Measurements from ENCODE around the gene TMTC2. TPM values are rescaled to one million over a fixed set of nuclear protein-coding genes. Genes with fewer than 3 reads are reported as not detected.

TMTC2 gene
- total and polyA plus RNA-seq, 10 of the 15 experiments (the other 5 are each of a cell fraction or from before 2014, with no cell fraction given) = 0.14 to 9.7 (median 1.2) TPM

GRCh38 chr12:82691513-82691912 is 4.8 kb downstream of the TMTC2 start:
- in situ Hi-C loops (cut with MboI) (no loop called here), intact Hi-C loops (cut with micrococcal nuclease; ENCODE audit: unreplicated experiment) (no loop called here)
- H3K4me3 ChIP-seq = no peak overlapping the region
- H4K20me1 ChIP-seq (ENCODE audit: control insufficient read depth, insufficient read depth) = no peaks in the 10 kb centered on the region
- ATAC-seq = no peak
- ChIA-PET POLR2A (no interaction called here), SMC1A (ENCODE audit: uncharacterized antibody, unreplicated experiment) (interaction anchor here (0.6 to 1.2 kb wide), 3 partner anchors 15 to 176 kb away, joined by 3 to 4 read pairs (median 3); no protein-coding TSS in a partner anchor), RAD21 (ENCODE audit: unreplicated experiment) (no interaction called here), CTCF (interaction anchor here (0.8 to 1.3 kb wide), 2 partner anchors 340 to 1131 kb away, joined by 3 to 4 read pairs; no protein-coding TSS in a partner anchor)
- TF ChIP-seq CREB1 (IDR thresholded peaks at IDR 0.05; ENCODE audit: low read depth) = no peak
- no peak for TF ChIP-seq ZBED1 (IDR thresholded peaks at IDR 0.05; ENCODE audit: borderline replicate concordance)
- no peak for TF ChIP-seq IRF4 (IDR thresholded peaks at IDR 0.05; ENCODE audit: low read depth, low read length)
- no peak for TF ChIP-seq SMC3 (IDR thresholded peaks at IDR 0.05; ENCODE audit: borderline replicate concordance, low read length)
- no peak for TF ChIP-seq ZNF24 (IDR thresholded peaks at IDR 0.05)
- no peak for TF ChIP-seq ZNF384 (IDR thresholded peaks at IDR 0.05; ENCODE audit: borderline replicate concordance, low read depth, low read length)
- no peak for TF ChIP-seq RELA (IDR thresholded peaks at IDR 0.05; ENCODE audit: borderline replicate concordance, partially characterized antibody)
- no peak for TF ChIP-seq SREBF1 (IDR thresholded peaks at IDR 0.05; ENCODE audit: low read length)
- TF ChIP-seq FOS (IDR thresholded peaks at IDR 0.05; ENCODE audit: borderline replicate concordance, extremely low read depth, insufficient read length) = no peak
- TF ChIP-seq NR2F1 (conservative IDR thresholded peaks at IDR 0.05) = no peak
- TF ChIP-seq SMAD1 (IDR thresholded peaks at IDR 0.05; ENCODE audit: low read depth, partially characterized antibody) = no peak
- no peak for TF ChIP-seq MTA3 (IDR thresholded peaks at IDR 0.05; ENCODE audit: borderline replicate concordance, low read length)
- TF ChIP-seq KAT2A (conservative IDR thresholded peaks at IDR 0.05; ENCODE audit: control insufficient read depth, low read depth, low read length) = no peak
- TF ChIP-seq TCF7 (IDR thresholded peaks at IDR 0.05; ENCODE audit: borderline replicate concordance) = no peak
- TF ChIP-seq KDM1A (IDR thresholded peaks at IDR 0.05; ENCODE audit: borderline replicate concordance) = no peak
- TF ChIP-seq EED (IDR thresholded peaks at IDR 0.05; ENCODE audit: low read depth) = no peak
- TF ChIP-seq MEF2A (IDR thresholded peaks at IDR 0.05; ENCODE audit: insufficient read depth, low read depth, low read length) = no peak
- no peak for TF ChIP-seq NBN (IDR thresholded peaks at IDR 0.05)
- no peak for FAIRE-seq
- no peak overlapping the region for H2AFZ ChIP-seq (ENCODE audit: control insufficient read depth, low read depth, low read length)
- 95% methylated on average over 1 of the region's 1 CpG for WGBS (ENCODE audit: insufficient coverage, insufficient replicate concordance, low lambda C conversion rate, missing lambda C conversion rate)
- H3K79me2 ChIP-seq (ENCODE audit: control insufficient read depth, insufficient read depth, low read length) = peaks cover 3% of the 10 kb centered on the region
- no peaks in the 10 kb centered on the region for H3K4me1 ChIP-seq (ENCODE audit: control insufficient read depth, insufficient read depth, low read length)
- H3K4me2 ChIP-seq (ENCODE audit: control insufficient read depth, insufficient read depth) = no peak overlapping the region
- no peak for DNase-seq (ENCODE audit: low read depth, low spot score)
- H3K36me3 ChIP-seq (ENCODE audit: control insufficient read depth in 2 of 2, insufficient read depth in 2 of 2, low read length in 1 of 2) = no peaks in the 10 kb centered on the region
- no peaks in the 10 kb centered on the region; the same call in 1 of the 3 replicates for H3K9me3 ChIP-seq (replicated peaks; ENCODE audit: control insufficient read depth, insufficient read depth, low read length)
- H3K9ac ChIP-seq (ENCODE audit: control insufficient read depth, insufficient read depth, low read length) = no peak overlapping the region
- H3K27ac ChIP-seq (ENCODE audit: control insufficient read depth, insufficient read depth) = no peak overlapping the region
- no TSS peak for BruUV-seq (replicated peaks)
- no peaks in the 10 kb centered on the region for H3K27me3 ChIP-seq (replicated peaks in 1 of 2; ENCODE audit: control insufficient read depth in 2 of 2, insufficient read depth in 2 of 2, low read length in 1 of 2)

Data from GM12878 (cell line).